HG02798 (cell line): Measurements from ENCODE around the gene C19orf25.

Source experiments
- ATAC-seq: cut with Tn5 transposase; IDR thresholded peaks from one replicate; pipeline ENCODE4 v1.9.1; 2021; ENCODE audit warnings: mild to moderate bottlenecking; ENCODE audit not compliant: unreplicated experiment, poor library complexity

The C19orf25 gene

GRCh38 chr19:1435378-1435989, 43.5 kb downstream of the C19orf25 start:
- no peak for ATAC-seq

- no peak for ATAC-seq
These were observed 44.4 kb downstream of the C19orf25 start for GRCh38 chr19:1434577-1435060.

GRCh38 chr19:1434040-1434366, 45.0 kb downstream of the C19orf25 start:
- ATAC-seq, result no peak

GRCh38 chr19:1433119-1434039, 45.6 kb downstream of the C19orf25 start:
- no peak for ATAC-seq

- ATAC-seq, result no peak
These were observed 46.5 kb downstream of the C19orf25 start for GRCh38 chr19:1432507-1432887.

- ATAC-seq, result no peak
These were observed 47.1 kb downstream of the C19orf25 start for GRCh38 chr19:1431759-1432506.

- no peak for ATAC-seq
These were observed 48.8 kb downstream of the C19orf25 start for GRCh38 chr19:1430246-1430645.

GRCh38 chr19:1429750-1430149, 49.3 kb downstream of the C19orf25 start:
- no peak for ATAC-seq

GRCh38 chr19:1428738-1429391, 50.1 kb downstream of the C19orf25 start:
- ATAC-seq, result no peak

- no peak for ATAC-seq
These were observed 51.6 kb downstream of the C19orf25 start for GRCh38 chr19:1427221-1427920.

- no peak for ATAC-seq
These were observed 52.3 kb downstream of the C19orf25 start for GRCh38 chr19:1426736-1427135.

GRCh38 chr19:1425902-1426301, 53.1 kb downstream of the C19orf25 start:
- ATAC-seq, result no peak

GRCh38 chr19:1425102-1425837, 53.7 kb downstream of the C19orf25 start:
- no peak for ATAC-seq

GRCh38 chr19:1424192-1424955, 54.6 kb downstream of the C19orf25 start:
- no peak for ATAC-seq

- no peak for ATAC-seq
These were observed 55.4 kb downstream of the C19orf25 start for GRCh38 chr19:1423436-1424191.
